Stomach (tissue), 4 donors: ENCODE results near the gene PTPRZ1.

Experiments used
- CTCF ChIP-seq, 7 experiments: fragments of 450-650 bp in 4 of 7; fragments of 200-600 bp in 3 of 7; sonication (generic) in 3 of 7; IDR thresholded peaks; one replicate each; pipeline ENCODE4 v1.5.1; 2016 to 2019; ENCODE audit warnings: antibody characterized with exemption in 7 of 7, control low read depth in 2 of 7, mild to moderate bottlenecking in 1 of 7
- EP300 ChIP-seq: sonication (generic); formaldehyde crosslinking; IDR thresholded peaks from one replicate; pipeline ENCODE4 v1.6.1; 2017; ENCODE audit warnings: antibody characterized with exemption
- POLR2A ChIP-seq, 4 donors: fragments of 450-650 bp; IDR thresholded peaks; one replicate each; pipeline ENCODE4 v1.6.1; 2016; ENCODE audit warnings: antibody characterized with exemption in 4 of 4, control low read depth in 2 of 4, mild to moderate bottlenecking in 1 of 4, moderate library complexity in 1 of 4

DNA sequence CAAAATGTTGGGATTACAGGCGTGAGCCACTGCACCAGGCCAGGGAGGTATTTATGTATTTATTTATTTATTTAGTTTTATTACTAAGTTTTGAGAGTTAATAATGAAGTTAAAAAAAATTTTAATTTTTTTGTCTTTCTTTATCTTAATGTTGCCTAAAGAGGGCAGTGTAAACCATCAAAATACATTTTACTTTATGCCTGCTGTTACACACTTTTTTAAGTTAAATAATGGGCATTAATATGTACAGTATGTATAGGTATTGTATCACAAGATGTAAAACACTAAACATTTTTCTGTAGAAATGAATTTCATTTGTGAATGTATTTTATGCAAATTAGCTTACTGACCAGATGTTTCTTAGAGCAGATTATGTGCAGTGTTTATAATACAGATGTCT is 141.7 kb downstream of the PTPRZ1 start:
- TF ChIP-seq EP300 = no peak
- TF ChIP-seq CTCF (IDR thresholded peaks at IDR 0.05) = no peak
- no peak for TF ChIP-seq POLR2A (IDR thresholded peaks at IDR 0.05)
